SK-N-SH (cell line): ENCODE measurements around the gene PAGE2B. TPM values are rescaled to one million over a fixed set of nuclear protein-coding genes. Genes with fewer than 3 reads are reported as not detected.

Source experiments
- CTCF ChIA-PET: fragments of 300-600, 350-600 bp; formaldehyde crosslinking; extraction: SDS; loops from one replicate; lab custom pipeline; 2021; lab: Yijun Ruan, JAX
- POLR2A ChIA-PET: fragments of 350-600 bp; sonication (Branson Sonifier 250); formaldehyde crosslinking; extraction: SDS; loops from one replicate; lab custom pipeline; 2020; ENCODE audit warnings: antibody characterized with exemption, inconsistent platforms; lab: Yijun Ruan, JAX
- DNase-seq: peaks from one replicate; pipeline ENCODE4 v3.0.0; 2012
- H2AFZ ChIP-seq: fragments of 200-600 bp; sonication (generic); 2 replicates; pipeline ENCODE4 v1.8.1; 2016; ENCODE audit warnings: antibody characterized with exemption, mild to moderate bottlenecking, low read depth
- H3F3A ChIP-seq: fragments of 200-600 bp; sonication (generic); replicated peaks from 2 replicates; pipeline ENCODE3; 2016; ENCODE audit warnings: antibody characterized with exemption, mild to moderate bottlenecking; ENCODE audit not compliant: insufficient read depth
- H3K27ac ChIP-seq, 2 experiments: fragments of 200-500 bp in 1 of 2; fragments of 200-600 bp in 1 of 2; sonication (Bioruptor generic) in 1 of 2; sonication (generic), shearing (Covaris generic) in 1 of 2; 2 replicates each; pipeline versions ENCODE4 v1.5.1 to v1.6.1; 2014 to 2016; ENCODE audit warnings: low read depth in 2 of 2, inconsistent platforms in 1 of 2, low read length in 1 of 2, mild to moderate bottlenecking in 1 of 2, mixed read lengths in 1 of 2
- H3K27me3 ChIP-seq: fragments of 200-600 bp; sonication (generic), shearing (Covaris generic); 2 replicates; pipeline ENCODE4 v1.6.1; 2016; ENCODE audit warnings: mixed run types; ENCODE audit not compliant: insufficient read depth
- H3K36me3 ChIP-seq, 2 experiments: fragments of 200-500 bp in 1 of 2; fragments of 200-600 bp in 1 of 2; sonication (Bioruptor generic) in 1 of 2; sonication (generic) in 1 of 2; replicated peaks in 1 of 2; 2 replicates each; pipeline versions ENCODE3 to v1.5.1; 2014 to 2016; ENCODE audit warnings: low read length in 1 of 2, mild to moderate bottlenecking in 1 of 2; ENCODE audit not compliant: insufficient read depth in 2 of 2, control insufficient read depth in 1 of 2
- H3K4me1 ChIP-seq, 2 experiments: fragments of 200-500 bp in 1 of 2; fragments of 200-600 bp in 1 of 2; sonication (Bioruptor generic) in 1 of 2; sonication (generic), shearing (Covaris generic) in 1 of 2; 2 replicates each; pipeline versions ENCODE4 v1.5.1 to v1.6.1; 2014 to 2016; ENCODE audit warnings: low read depth in 1 of 2, low read length in 1 of 2, mixed run types in 1 of 2; ENCODE audit not compliant: insufficient read depth in 2 of 2, control insufficient read depth in 1 of 2
- H3K4me2 ChIP-seq: fragments of 200-600 bp; sonication (generic), shearing (Covaris generic); 2 replicates; pipeline ENCODE4 v1.6.1; 2017; ENCODE audit warnings: mixed run types
- H3K4me3 ChIP-seq, 2 experiments: fragments of 200-500 bp in 1 of 2; fragments of 200-600 bp in 1 of 2; sonication (Bioruptor generic) in 1 of 2; sonication (generic), shearing (Covaris generic) in 1 of 2; 2 replicates each; pipeline versions ENCODE4 v1.5.1 to v1.8.1; 2014 to 2016; ENCODE audit warnings: low read depth in 2 of 2, inconsistent platforms in 1 of 2, low read length in 1 of 2, mild to moderate bottlenecking in 1 of 2, mixed read lengths in 1 of 2, moderate library complexity in 1 of 2
- H3K79me2 ChIP-seq: fragments of 200-600 bp; sonication (generic); 2 replicates; pipeline ENCODE4 v1.8.1; 2017; ENCODE audit warnings: mild to moderate bottlenecking; ENCODE audit not compliant: insufficient read depth
- H3K9ac ChIP-seq: fragments of 200-600 bp; sonication (generic); 2 replicates; pipeline ENCODE4 v1.6.1; 2017; ENCODE audit warnings: mixed run types
- H3K9me2 ChIP-seq: fragments of 200-600 bp; sonication (generic); 2 replicates; pipeline ENCODE4 v1.6.1; 2017; ENCODE audit warnings: mixed run types
- H3K9me3 ChIP-seq: fragments of 200-600 bp; sonication (generic); 2 replicates; pipeline ENCODE4 v1.6.1; 2017; ENCODE audit warnings: mixed run types, mild to moderate bottlenecking, moderate library complexity
- H4K20me1 ChIP-seq: fragments of 200-600 bp; sonication (generic); 2 replicates; pipeline ENCODE4 v1.6.1; 2017; ENCODE audit warnings: mild to moderate bottlenecking, mixed run types; ENCODE audit not compliant: insufficient read depth
- CTCF ChIP-seq: fragments of 200-600 bp; sonication (generic); IDR thresholded peaks from 2 replicates; pipeline ENCODE4 v1.6.1; 2017; ENCODE audit warnings: antibody characterized with exemption, mild to moderate bottlenecking, moderate library complexity
- FOXJ3 ChIP-seq: sonication (generic); formaldehyde crosslinking; IDR thresholded peaks from 2 replicates; pipeline ENCODE4 v1.5.1; 2020; ENCODE audit warnings: mild to moderate bottlenecking, missing genetic modification reagents
- FOXM1 ChIP-seq: IDR thresholded peaks from 2 replicates; pipeline ENCODE4 v1.4.0; 2012; ENCODE audit warnings: low read depth, mild to moderate bottlenecking
- GABPA ChIP-seq: IDR thresholded peaks from 2 replicates; pipeline ENCODE4 v1.4.0; 2012; ENCODE audit warnings: low read depth, mild to moderate bottlenecking
- GATA2 ChIP-seq: sonication (generic); formaldehyde crosslinking; IDR thresholded peaks from 2 replicates; pipeline ENCODE4 v1.5.0; 2020; ENCODE audit warnings: mild to moderate bottlenecking, missing genetic modification reagents
- MEF2A ChIP-seq: IDR thresholded peaks from 2 replicates; pipeline ENCODE4 v1.4.0; 2012; ENCODE audit warnings: low read depth, borderline replicate concordance
- MXI1 ChIP-seq: IDR thresholded peaks from 2 replicates; pipeline ENCODE4 v1.6.1; 2012; ENCODE audit warnings: mild to moderate bottlenecking, low read depth, low read length, improper control_type of control experiment
- NRF1 ChIP-seq: IDR thresholded peaks from 2 replicates; pipeline ENCODE4 v1.6.1; 2012; ENCODE audit warnings: low read depth, mild to moderate bottlenecking, low read length
- POLR2AphosphoS5 ChIP-seq: IDR thresholded peaks from 2 replicates; pipeline ENCODE4 v1.6.1; 2012; ENCODE audit warnings: low read depth, low read length
- RAD21 ChIP-seq: IDR thresholded peaks from 2 replicates; pipeline ENCODE4 v1.6.1; 2012; ENCODE audit warnings: mild to moderate bottlenecking, low read length
- RFX5 ChIP-seq: IDR thresholded peaks from 2 replicates; pipeline ENCODE4 v1.6.1; 2012; ENCODE audit warnings: mild to moderate bottlenecking, improper control_type of control experiment, low read length
- TAF1 ChIP-seq: IDR thresholded peaks from 2 replicates; pipeline ENCODE4 v1.6.1; 2012; ENCODE audit warnings: low read depth, mild to moderate bottlenecking, low read length, moderate library complexity, borderline replicate concordance
- TCF12 ChIP-seq: IDR thresholded peaks from 2 replicates; pipeline ENCODE4 v1.4.0; 2012
- TEAD4 ChIP-seq: IDR thresholded peaks from 2 replicates; pipeline ENCODE4 v1.4.0; 2012; ENCODE audit warnings: mild to moderate bottlenecking, borderline replicate concordance; ENCODE audit not compliant: insufficient read depth
- YY1 ChIP-seq: IDR thresholded peaks from 2 replicates; pipeline ENCODE4 v1.4.0; 2012; ENCODE audit warnings: low read depth, mild to moderate bottlenecking
- ZBTB33 ChIP-seq: IDR thresholded peaks from 2 replicates; pipeline ENCODE4 v1.4.0; 2012; ENCODE audit warnings: low read depth, borderline replicate concordance
- WGBS: methylation state at CpG from one replicate; pipeline ENCODE4 v1.1.6; 2017; ENCODE audit warnings: low lambda C conversion rate; 5-methylcytosine and 5-hydroxymethylcytosine counted together
- polyA plus RNA-seq, 3 experiments: library from polyadenylated mRNA; depleted of rRNA; stranded (reverse); fragments of >200 nt; gene quantifications; 2 replicates each; pipeline ENCODE4 v1.2.3, GENCODE V29; 2012
- TF ChIP-seq, protein P1 (sequence below): IDR thresholded peaks from 2 replicates; pipeline ENCODE4 v1.4.0; 2012; ENCODE audit warnings: low read depth, borderline replicate concordance
- TF ChIP-seq, protein P2 (sequence below): IDR thresholded peaks from 2 replicates; pipeline ENCODE4 v1.4.0; 2012; ENCODE audit warnings: low read depth
- TF ChIP-seq, protein P3 (sequence below): IDR thresholded peaks from 2 replicates; pipeline ENCODE4; 2012

PAGE2B gene
- polyA plus RNA-seq, 1 of the 3 experiments (the other 2 are of a cell fraction) = 0.31 TPM

DNA sequence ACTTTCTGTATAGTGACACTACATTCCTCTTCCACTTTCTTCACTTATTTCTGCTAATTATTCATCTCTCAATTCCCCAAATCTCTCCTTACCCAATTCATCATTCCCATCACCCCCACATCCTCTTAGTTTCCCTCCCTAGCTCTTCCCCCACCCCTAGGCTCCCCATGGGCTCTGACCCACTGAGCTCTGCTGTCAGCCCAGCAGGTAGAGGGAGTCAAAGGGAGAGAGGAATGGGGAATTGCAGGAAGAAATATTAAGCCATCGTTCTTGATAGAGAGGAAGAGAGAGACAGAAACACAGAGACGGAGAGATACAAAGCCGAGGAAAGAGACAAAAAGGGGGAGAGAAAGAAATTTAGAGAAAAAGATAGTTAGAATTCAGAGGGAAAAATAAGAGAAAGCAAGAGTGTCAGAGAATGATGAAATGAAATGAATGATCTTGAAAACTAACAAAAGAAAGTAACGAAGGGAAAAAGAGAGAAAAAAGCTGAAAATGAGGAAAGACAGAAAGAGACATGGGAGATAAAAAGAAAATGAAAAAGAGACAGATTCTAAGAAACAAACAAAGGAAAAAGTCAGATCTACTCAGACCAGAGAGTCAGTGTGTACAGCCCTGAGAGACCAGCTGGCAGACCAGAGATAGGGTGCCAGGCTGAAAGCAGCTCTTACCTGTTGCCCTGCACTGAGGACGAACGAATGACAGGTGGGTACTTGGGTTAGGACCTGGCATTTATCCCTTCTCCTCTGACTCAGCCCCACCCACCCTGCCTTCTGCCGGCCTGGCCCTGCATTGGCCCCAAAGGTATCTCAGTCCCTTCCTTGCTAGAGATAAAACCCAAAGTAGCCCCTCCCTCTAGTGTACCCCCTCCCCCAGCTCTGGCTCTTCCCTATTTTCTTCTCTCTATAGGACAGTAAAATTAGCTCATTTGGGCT lies 44.3 kb upstream of the PAGE2B start, which contains the start of gene ALAS2:
ALAS2 (minus strand) TSS at position 707 of the 935 bp plus-strand sequence. CDS start 4,977 bp downstream, outside the sequence.
- Histone ChIP-seq H2AFZ (no peak within 1 kb of the TSS), H3K36me3 (no peaks in the 10 kb centered on the region), H3K27ac (no peak within 1 kb of the TSS), H3F3A (no peaks in the 10 kb centered on the region), H3K9me2 (no peaks in the 10 kb centered on the region), H4K20me1 (no peaks in the 10 kb centered on the region), H3K9me3 (no peaks in the 10 kb centered on the region), H3K4me1 (no peaks in the 10 kb centered on the region), H3K4me2 (no peak within 1 kb of the TSS), H3K27me3 (no peaks in the 10 kb centered on the region), H3K4me3 (no peak within 1 kb of the TSS), H3K9ac (no peak within 1 kb of the TSS), H3K79me2 (no peaks in the 10 kb centered on the region)
- 32% methylated on average over 7 of the region's 7 CpGs for WGBS
- no peak for DNase-seq
- ChIA-PET CTCF (interaction anchor here (1.1 kb wide), 1 partner anchor 43 kb away, joined by 3 read pairs; no protein-coding TSS in a partner anchor), POLR2A (no interaction called here)
- TF ChIP-seq CTCF = no peak
- no peak for TF ChIP-seq NRF1
- TF ChIP-seq, protein P1, sequence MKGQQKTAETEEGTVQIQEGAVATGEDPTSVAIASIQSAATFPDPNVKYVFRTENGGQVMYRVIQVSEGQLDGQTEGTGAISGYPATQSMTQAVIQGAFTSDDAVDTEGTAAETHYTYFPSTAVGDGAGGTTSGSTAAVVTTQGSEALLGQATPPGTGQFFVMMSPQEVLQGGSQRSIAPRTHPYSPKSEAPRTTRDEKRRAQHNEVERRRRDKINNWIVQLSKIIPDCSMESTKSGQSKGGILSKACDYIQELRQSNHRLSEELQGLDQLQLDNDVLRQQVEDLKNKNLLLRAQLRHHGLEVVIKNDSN = no peak
- TF ChIP-seq YY1 = no peak
- TF ChIP-seq TAF1 = no peak
- no peak for TF ChIP-seq GATA2 (CRISPR knock-in tag)
- no peak for TF ChIP-seq FOXJ3
- TF ChIP-seq TEAD4 = no peak
- no peak for TF ChIP-seq GABPA
- no peak for TF ChIP-seq MXI1
- TF ChIP-seq, protein P2, sequence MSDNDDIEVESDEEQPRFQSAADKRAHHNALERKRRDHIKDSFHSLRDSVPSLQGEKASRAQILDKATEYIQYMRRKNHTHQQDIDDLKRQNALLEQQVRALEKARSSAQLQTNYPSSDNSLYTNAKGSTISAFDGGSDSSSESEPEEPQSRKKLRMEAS = no peak
- TF ChIP-seq ZBTB33 = no peak
- TF ChIP-seq, protein P3, sequence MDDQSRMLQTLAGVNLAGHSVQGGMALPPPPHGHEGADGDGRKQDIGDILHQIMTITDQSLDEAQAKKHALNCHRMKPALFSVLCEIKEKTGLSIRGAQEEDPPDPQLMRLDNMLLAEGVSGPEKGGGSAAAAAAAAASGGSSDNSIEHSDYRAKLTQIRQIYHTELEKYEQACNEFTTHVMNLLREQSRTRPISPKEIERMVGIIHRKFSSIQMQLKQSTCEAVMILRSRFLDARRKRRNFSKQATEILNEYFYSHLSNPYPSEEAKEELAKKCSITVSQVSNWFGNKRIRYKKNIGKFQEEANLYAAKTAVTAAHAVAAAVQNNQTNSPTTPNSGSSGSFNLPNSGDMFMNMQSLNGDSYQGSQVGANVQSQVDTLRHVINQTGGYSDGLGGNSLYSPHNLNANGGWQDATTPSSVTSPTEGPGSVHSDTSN = no peak
- no peak for TF ChIP-seq RAD21
- no peak for TF ChIP-seq MEF2A
- TF ChIP-seq TCF12 = no peak
- TF ChIP-seq RFX5 = no peak
- no peak for TF ChIP-seq POLR2AphosphoS5
- no peak for TF ChIP-seq FOXM1
